MM.1S (cell line): ENCODE measurements around the gene PPP1R15A.
"Not testable (repeated sequence)": the region's sequence is repeated elsewhere in the genome, so short reads cannot be mapped to it uniquely, and the experiment has no call there.

Experiments
- DNase-seq: peaks from one replicate; pipeline ENCODE4 v3.0.0-alpha.2; 2015
- H2AFZ ChIP-seq: fragments of 300-600 bp; sonication (generic); 2 replicates; pipeline ENCODE4 v1.6.0; 2016; ENCODE audit warnings: antibody characterized with exemption, low read length
- H3F3A ChIP-seq: fragments of 300-600 bp; sonication (generic); 2 replicates; pipeline ENCODE4 v1.6.1; 2016; ENCODE audit warnings: mild to moderate bottlenecking, antibody characterized with exemption, low read length, moderate library complexity, mixed read lengths; ENCODE audit not compliant: insufficient read depth
- H3K27ac ChIP-seq: fragments of 300-600 bp; sonication (generic); 2 replicates; pipeline ENCODE4 v1.5.1; 2016; ENCODE audit warnings: mild to moderate bottlenecking, low read length
- H3K27me3 ChIP-seq: fragments of 300-600 bp; sonication (generic); replicated peaks from 2 replicates; pipeline ENCODE4 v1.6.0; 2016; ENCODE audit warnings: low read length; ENCODE audit not compliant: insufficient read depth
- H3K36me3 ChIP-seq: fragments of 300-600 bp; sonication (generic); replicated peaks from 2 replicates; pipeline ENCODE4 v1.6.1; 2016; ENCODE audit warnings: mild to moderate bottlenecking, low read length, mixed read lengths; ENCODE audit not compliant: insufficient read depth
- H3K4me1 ChIP-seq: fragments of 300-600 bp; sonication (generic); 2 replicates; pipeline ENCODE4 v1.6.1; 2016; ENCODE audit warnings: low read length, mixed read lengths
- H3K4me2 ChIP-seq: fragments of 300-600 bp; sonication (generic); 2 replicates; pipeline ENCODE4 v1.6.0; 2016; ENCODE audit warnings: low read depth, low read length
- H3K4me3 ChIP-seq: fragments of 300-600 bp; sonication (generic); 2 replicates; pipeline ENCODE4 v1.5.1; 2016; ENCODE audit warnings: low read length, mixed read lengths
- H3K79me2 ChIP-seq: fragments of 300-600 bp; sonication (generic); 2 replicates; pipeline ENCODE4 v1.6.1; 2016; ENCODE audit warnings: mixed run types, low read length, mixed read lengths
- H3K9ac ChIP-seq: fragments of 300-600 bp; sonication (generic); 2 replicates; pipeline ENCODE4 v1.6.1; 2016; ENCODE audit warnings: low read length, mixed read lengths
- H3K9me2 ChIP-seq: fragments of 300-600 bp; sonication (generic); replicated peaks from 2 replicates; pipeline ENCODE4 v1.6.1; 2016; ENCODE audit warnings: mild to moderate bottlenecking, low read length, mixed read lengths; ENCODE audit not compliant: insufficient read depth
- H3K9me3 ChIP-seq: fragments of 300-600 bp; sonication (generic); replicated peaks from 2 replicates; pipeline ENCODE4 v1.6.1; 2016; ENCODE audit warnings: mild to moderate bottlenecking, low read length, mixed read lengths; ENCODE audit not compliant: insufficient read depth
- H4K20me1 ChIP-seq: fragments of 300-600 bp; sonication (generic); 2 replicates; pipeline ENCODE4 v1.6.1; 2016; ENCODE audit warnings: mild to moderate bottlenecking, low read length, moderate library complexity, mixed read lengths; ENCODE audit not compliant: insufficient read depth
- EZH2 ChIP-seq: fragments of 300-600 bp; sonication (generic); optimal IDR thresholded peaks from 2 replicates; pipeline ENCODE3; 2017; ENCODE audit warnings: low read depth, mild to moderate bottlenecking, antibody characterized with exemption, low read length, mixed read lengths
- EZH2phosphoT487 ChIP-seq: fragments of 300-600 bp; sonication (generic); IDR thresholded peaks from 2 replicates; pipeline ENCODE4 v1.6.1; 2018; ENCODE audit warnings: antibody characterized with exemption, low read length
- TF ChIP-seq, protein P1 (sequence below): fragments of 300-600 bp; sonication (generic); IDR thresholded peaks from 2 replicates; pipeline ENCODE4 v1.5.1; 2016; ENCODE audit warnings: antibody characterized with exemption, low read length, mixed read lengths

The PPP1R15A gene

DNA sequence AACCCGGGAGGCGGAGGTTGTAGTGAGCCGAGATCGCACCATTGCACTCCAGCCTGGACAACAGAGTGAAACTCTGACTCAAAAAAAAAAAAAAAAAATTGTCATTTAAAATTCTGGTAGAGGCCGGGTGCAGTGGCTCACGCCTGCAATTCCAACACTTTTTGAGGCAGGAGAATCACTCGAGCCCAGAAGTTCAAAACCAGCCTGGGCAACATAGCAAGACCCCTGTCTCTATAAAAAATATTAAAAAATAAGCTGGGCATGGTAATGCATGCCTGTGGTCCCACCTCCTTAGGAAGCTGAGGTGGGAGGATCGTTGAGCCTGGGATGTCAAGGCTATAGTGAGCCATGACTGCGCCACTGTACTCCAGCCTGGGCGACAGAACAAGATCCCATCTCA is 34.1 kb downstream of the PPP1R15A start:
- H3K4me3 ChIP-seq: no peak overlapping the region
- no peak overlapping the region for H3K9ac ChIP-seq
- H3K9me2 ChIP-seq: no peaks in the 10 kb centered on the region
- no peak for TF ChIP-seq EZH2phosphoT487
- no peak for TF ChIP-seq EZH2
- TF ChIP-seq, protein P1, sequence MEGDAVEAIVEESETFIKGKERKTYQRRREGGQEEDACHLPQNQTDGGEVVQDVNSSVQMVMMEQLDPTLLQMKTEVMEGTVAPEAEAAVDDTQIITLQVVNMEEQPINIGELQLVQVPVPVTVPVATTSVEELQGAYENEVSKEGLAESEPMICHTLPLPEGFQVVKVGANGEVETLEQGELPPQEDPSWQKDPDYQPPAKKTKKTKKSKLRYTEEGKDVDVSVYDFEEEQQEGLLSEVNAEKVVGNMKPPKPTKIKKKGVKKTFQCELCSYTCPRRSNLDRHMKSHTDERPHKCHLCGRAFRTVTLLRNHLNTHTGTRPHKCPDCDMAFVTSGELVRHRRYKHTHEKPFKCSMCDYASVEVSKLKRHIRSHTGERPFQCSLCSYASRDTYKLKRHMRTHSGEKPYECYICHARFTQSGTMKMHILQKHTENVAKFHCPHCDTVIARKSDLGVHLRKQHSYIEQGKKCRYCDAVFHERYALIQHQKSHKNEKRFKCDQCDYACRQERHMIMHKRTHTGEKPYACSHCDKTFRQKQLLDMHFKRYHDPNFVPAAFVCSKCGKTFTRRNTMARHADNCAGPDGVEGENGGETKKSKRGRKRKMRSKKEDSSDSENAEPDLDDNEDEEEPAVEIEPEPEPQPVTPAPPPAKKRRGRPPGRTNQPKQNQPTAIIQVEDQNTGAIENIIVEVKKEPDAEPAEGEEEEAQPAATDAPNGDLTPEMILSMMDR: no peak
- H3F3A ChIP-seq: no peaks in the 10 kb centered on the region
- H3K36me3 ChIP-seq: no peaks in the 10 kb centered on the region
- peaks cover 13% of the 10 kb centered on the region for H3K79me2 ChIP-seq
- H3K27ac ChIP-seq: no peak overlapping the region
- no peaks in the 10 kb centered on the region for H3K9me3 ChIP-seq
- no peaks in the 10 kb centered on the region for H3K4me1 ChIP-seq
- H4K20me1 ChIP-seq: no peaks in the 10 kb centered on the region
- H2AFZ ChIP-seq: no peak overlapping the region
- H3K27me3 ChIP-seq: no peaks in the 10 kb centered on the region
- H3K4me2 ChIP-seq: no peak overlapping the region
- no peak for DNase-seq

DNA sequence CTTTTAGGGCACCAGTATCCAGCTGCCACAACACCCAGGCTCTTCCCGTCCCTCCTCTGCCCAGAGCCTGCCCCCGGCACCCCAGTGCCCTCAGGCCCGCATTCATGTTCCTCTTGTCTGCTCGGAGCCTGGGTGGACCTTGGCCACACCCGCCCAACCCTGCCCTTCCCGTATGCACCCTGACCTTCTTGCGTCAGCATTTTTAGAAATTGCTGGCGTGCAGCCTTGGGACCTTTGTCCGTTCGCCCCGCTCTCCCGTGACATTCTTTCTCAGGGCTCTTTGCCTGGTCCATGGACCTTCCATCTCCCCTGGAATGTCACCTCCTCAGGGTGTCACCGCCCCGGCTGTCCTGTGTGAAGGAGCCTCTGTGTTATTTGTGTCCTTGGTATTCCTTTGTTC is 35.5 kb downstream of the PPP1R15A start:
- H3K4me3 ChIP-seq: no peak overlapping the region
- no peak overlapping the region for H3K4me2 ChIP-seq
- no peaks in the 10 kb centered on the region for H3K4me1 ChIP-seq
- H3K79me2 ChIP-seq: peaks cover under 1% of the 10 kb centered on the region; the same call in 1 of the 2 replicates
- H2AFZ ChIP-seq: no peak overlapping the region
- no peaks in the 10 kb centered on the region for H3K9me3 ChIP-seq
- H3K36me3 ChIP-seq: no peaks in the 10 kb centered on the region; the same call in 1 of the 2 replicates
- H4K20me1 ChIP-seq: no peaks in the 10 kb centered on the region
- H3K9me2 ChIP-seq: no peaks in the 10 kb centered on the region
- no peak for DNase-seq
- no peaks in the 10 kb centered on the region for H3F3A ChIP-seq
- H3K9ac ChIP-seq: no peak overlapping the region
- H3K27me3 ChIP-seq: no peaks in the 10 kb centered on the region
- no peak for TF ChIP-seq EZH2phosphoT487
- TF ChIP-seq, protein P1: no peak
- no peak for TF ChIP-seq EZH2
- H3K27ac ChIP-seq: no peak overlapping the region

DNA sequence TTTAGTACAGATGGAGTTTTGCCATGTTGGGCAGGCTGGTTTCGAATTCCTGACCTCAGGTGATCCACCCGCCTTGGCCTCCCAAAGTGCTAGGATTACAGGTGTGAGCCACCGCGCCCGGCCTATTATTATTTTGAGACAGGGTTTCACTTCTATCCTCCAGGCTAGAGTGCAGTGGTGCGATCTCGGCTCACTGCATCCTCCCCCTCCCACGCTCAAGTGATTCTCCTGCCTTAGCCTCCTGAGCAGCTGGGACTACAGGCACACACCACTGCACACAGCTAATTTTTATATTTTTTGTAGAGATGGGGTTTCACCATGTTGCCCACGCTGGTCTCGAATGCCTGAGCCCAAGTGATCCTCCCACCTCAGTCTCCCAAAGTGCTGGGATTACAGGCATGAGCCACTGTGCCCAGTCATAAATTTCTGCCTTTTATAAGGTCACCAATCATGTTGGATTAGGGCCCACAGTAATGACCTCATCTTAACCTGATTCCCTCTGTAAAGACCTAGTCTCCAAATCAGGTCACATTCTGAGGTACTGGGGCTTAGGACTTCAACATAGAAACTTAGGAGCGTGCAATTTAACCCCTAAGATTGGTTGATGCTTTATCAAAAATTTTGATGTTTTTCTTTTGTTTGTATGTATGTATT is 37.3 kb downstream of the PPP1R15A start:
- H3K27me3 ChIP-seq, DNase-seq, H3K9me2 ChIP-seq, H3K36me3 ChIP-seq, H3K9me3 ChIP-seq, H3F3A ChIP-seq, H3K4me2 ChIP-seq, H4K20me1 ChIP-seq, H3K27ac ChIP-seq, H3K9ac ChIP-seq, H3K4me3 ChIP-seq, H2AFZ ChIP-seq, H3K4me1 ChIP-seq, H3K79me2 ChIP-seq: not testable (repeated sequence)

DNA sequence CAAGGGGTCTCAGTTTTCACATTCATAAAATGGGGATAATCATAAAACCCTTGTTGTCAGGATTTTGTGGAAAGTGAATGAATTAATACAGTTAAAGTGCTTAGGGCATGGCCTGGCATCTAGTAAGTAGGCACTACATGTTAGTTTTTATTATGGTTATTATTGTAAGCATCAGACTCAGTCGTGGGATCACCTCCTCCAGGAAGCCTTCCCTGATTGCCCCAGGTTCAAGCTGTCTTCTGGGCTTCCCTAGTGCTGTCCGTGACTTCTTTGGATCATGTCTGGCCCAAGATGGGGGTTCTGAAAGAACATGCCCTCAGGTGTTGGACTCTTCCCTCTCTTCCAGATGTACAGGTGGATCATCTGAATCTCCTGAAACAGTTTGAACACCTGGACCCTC is 38.6 kb downstream of the PPP1R15A start:
- Histone ChIP-seq H3F3A (no peaks in the 10 kb centered on the region), H2AFZ (no peak overlapping the region), H3K9me3 (no peaks in the 10 kb centered on the region), H3K4me2 (no peak overlapping the region), H3K27me3 (no peaks in the 10 kb centered on the region), H3K9me2 (no peaks in the 10 kb centered on the region), H4K20me1 (no peaks in the 10 kb centered on the region), H3K27ac (no peak overlapping the region), H3K4me1 (no peaks in the 10 kb centered on the region), H3K36me3 (no peaks in the 10 kb centered on the region; the same call in 1 of the 2 replicates), H3K9ac (no peak overlapping the region), H3K79me2 (no peaks in the 10 kb centered on the region), H3K4me3 (no peak overlapping the region)
- no peak for DNase-seq
- TF ChIP-seq EZH2 (no peak), EZH2phosphoT487 (no peak)
- TF ChIP-seq, protein P1: no peak
